Fibroblast of lung (primary cell): ENCODE data around the gene PCSK1N. TPM values are rescaled to one million over a fixed set of nuclear protein-coding genes. Genes with fewer than 3 reads are reported as not detected.

ENCODE experiments used
- DNase-seq, 2 donors: peaks; one replicate each; pipeline versions ENCODE4 v3.0.0 to v3.0.0-alpha.2; 2010; ENCODE audit warnings: low read depth in 2 of 2
- H2AFZ ChIP-seq: 2 replicates; pipeline ENCODE4 v1.5.1; 2012; ENCODE audit warnings: low read length, control low read depth, inconsistent platforms
- H3K27ac ChIP-seq: 2 replicates; pipeline ENCODE4 v1.5.1; 2011; ENCODE audit warnings: low read length, control low read depth; ENCODE audit not compliant: insufficient read depth
- H3K27me3 ChIP-seq: 2 replicates; pipeline ENCODE4 v1.5.1; 2011; ENCODE audit warnings: mild to moderate bottlenecking, low read length; ENCODE audit not compliant: control insufficient read depth, insufficient read depth
- H3K36me3 ChIP-seq: 2 replicates; pipeline ENCODE4 v1.5.1; 2011; ENCODE audit warnings: low read length; ENCODE audit not compliant: control insufficient read depth, insufficient read depth
- H3K4me1 ChIP-seq: 2 replicates; pipeline ENCODE4 v1.5.1; 2011; ENCODE audit warnings: low read length; ENCODE audit not compliant: control insufficient read depth, insufficient read depth; ENCODE audit errors: extremely low read depth
- H3K4me2 ChIP-seq: 2 replicates; pipeline ENCODE4 v1.5.1; 2011; ENCODE audit warnings: low read length, control low read depth; ENCODE audit not compliant: insufficient read depth; ENCODE audit errors: extremely low read depth
- H3K4me3 ChIP-seq, 4 experiments: fragments of 200-600 bp in 1 of 4; sonication (generic) in 1 of 4; replicated peaks in 1 of 4; 2 replicates each; pipeline ENCODE4 v1.5.1; 2011 to 2016; ENCODE audit warnings: low read length in 4 of 4, low read depth in 3 of 4, mild to moderate bottlenecking in 3 of 4, control low read depth in 2 of 4, inconsistent platforms in 1 of 4, mixed read lengths in 1 of 4; ENCODE audit not compliant: insufficient read depth in 1 of 4; ENCODE audit errors: control extremely low read depth in 1 of 4
- H3K79me2 ChIP-seq: 2 replicates; pipeline ENCODE4 v1.5.1; 2012; ENCODE audit warnings: mild to moderate bottlenecking, low read length, inconsistent platforms; ENCODE audit not compliant: control insufficient read depth, insufficient read depth
- H3K9ac ChIP-seq: 2 replicates; pipeline ENCODE4 v1.5.1; 2011; ENCODE audit warnings: mild to moderate bottlenecking, low read length, control low read depth; ENCODE audit not compliant: insufficient read depth
- H3K9me3 ChIP-seq: 2 replicates; pipeline ENCODE4 v1.5.1; 2012; ENCODE audit warnings: low read depth, low read length; ENCODE audit not compliant: control insufficient read depth, insufficient read depth
- H4K20me1 ChIP-seq: 2 replicates; pipeline ENCODE4 v1.5.1; 2011; ENCODE audit warnings: low read length; ENCODE audit not compliant: control insufficient read depth, insufficient read depth; ENCODE audit errors: extremely low read depth
- EZH2 ChIP-seq: IDR thresholded peaks from 2 replicates; pipeline ENCODE4 v1.5.1; 2012; ENCODE audit warnings: low read length, control low read depth, mild to moderate bottlenecking; ENCODE audit errors: missing control alignments
- polyA plus RNA-seq, 2 donors: library from polyadenylated mRNA; depleted of rRNA in 1 of 2; stranded (reverse) in 1 of 2; unstranded in 1 of 2; fragments of >200 nt; gene quantifications; 2 replicates each; pipeline ENCODE4 v1.2.1, GENCODE V29; 2011 to 2012; ENCODE audit warnings: missing spikeins in 1 of 2
- total RNA-seq: library from RNA; depleted of rRNA; stranded (reverse); fragments of >200 nt; gene quantifications from 2 replicates; pipeline ENCODE4 v1.2.1, GENCODE V29; 2014
- TF ChIP-seq, protein P1 (sequence below), 2 donors: IDR thresholded peaks in 1 of 2; conservative IDR thresholded peaks in 1 of 2; 1 replicate in 1 of 2; 2 replicates in 1 of 2; pipeline ENCODE4 v1.5.1; 2011 to 2012; ENCODE audit warnings: low read length in 2 of 2, control low read depth in 1 of 2, inconsistent platforms in 1 of 2, low read depth in 1 of 2, mild to moderate bottlenecking in 1 of 2

Gene PCSK1N
- total and polyA plus RNA-seq, 2 donors (not counting 1 experiment from before 2014, with no cell fraction given), result 0.08 to 0.17 TPM

DNA sequence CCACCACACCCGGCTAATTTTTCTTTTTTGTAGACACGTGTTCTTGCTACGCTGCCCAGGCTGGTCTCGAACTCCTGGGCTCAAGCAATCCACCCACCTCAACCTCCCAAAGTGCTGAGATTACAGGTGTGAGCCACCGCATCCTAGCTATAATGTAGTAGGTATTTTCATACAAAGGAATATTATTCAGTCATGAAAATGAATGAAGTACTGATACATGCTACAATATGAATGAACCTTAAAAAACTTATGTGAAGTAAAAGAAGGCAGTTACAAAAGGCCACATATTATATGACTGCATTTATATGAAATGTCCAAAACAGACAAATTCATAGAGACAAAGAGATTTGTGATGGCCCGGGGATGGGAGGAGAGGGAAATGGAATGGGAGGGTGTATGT lies 53.7 kb downstream of the PCSK1N start:
- Histone ChIP-seq H3K27ac (no peak overlapping the region), H3K4me3 (no peak overlapping the region), H3K36me3 (no peaks in the 10 kb centered on the region), H3K9me3 (no peaks in the 10 kb centered on the region), H3K27me3 (no peaks in the 10 kb centered on the region), H2AFZ (no peak overlapping the region), H3K79me2 (no peaks in the 10 kb centered on the region), H3K9ac (no peak overlapping the region), H3K4me1 (no peaks in the 10 kb centered on the region), H3K4me2 (no peak overlapping the region), H4K20me1 (no peaks in the 10 kb centered on the region)
- DNase-seq, result no peak
- no peak for TF ChIP-seq EZH2
- TF ChIP-seq, protein P1, sequence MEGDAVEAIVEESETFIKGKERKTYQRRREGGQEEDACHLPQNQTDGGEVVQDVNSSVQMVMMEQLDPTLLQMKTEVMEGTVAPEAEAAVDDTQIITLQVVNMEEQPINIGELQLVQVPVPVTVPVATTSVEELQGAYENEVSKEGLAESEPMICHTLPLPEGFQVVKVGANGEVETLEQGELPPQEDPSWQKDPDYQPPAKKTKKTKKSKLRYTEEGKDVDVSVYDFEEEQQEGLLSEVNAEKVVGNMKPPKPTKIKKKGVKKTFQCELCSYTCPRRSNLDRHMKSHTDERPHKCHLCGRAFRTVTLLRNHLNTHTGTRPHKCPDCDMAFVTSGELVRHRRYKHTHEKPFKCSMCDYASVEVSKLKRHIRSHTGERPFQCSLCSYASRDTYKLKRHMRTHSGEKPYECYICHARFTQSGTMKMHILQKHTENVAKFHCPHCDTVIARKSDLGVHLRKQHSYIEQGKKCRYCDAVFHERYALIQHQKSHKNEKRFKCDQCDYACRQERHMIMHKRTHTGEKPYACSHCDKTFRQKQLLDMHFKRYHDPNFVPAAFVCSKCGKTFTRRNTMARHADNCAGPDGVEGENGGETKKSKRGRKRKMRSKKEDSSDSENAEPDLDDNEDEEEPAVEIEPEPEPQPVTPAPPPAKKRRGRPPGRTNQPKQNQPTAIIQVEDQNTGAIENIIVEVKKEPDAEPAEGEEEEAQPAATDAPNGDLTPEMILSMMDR (conservative IDR thresholded peaks at IDR 0.05 in 1 of 2, IDR thresholded peaks at IDR 0.05 in 1 of 2; ENCODE audit: low read depth in 1 of 2, low read length in 2 of 2), result no peak

Other genes with a start within 250 kb of the PCSK1N start
- gene WDR13, start 238.1 kb downstream of the PCSK1N start, total RNA-seq, result 98.4 and 99.7 TPM in 2 replicates
- 41.2 and 47.4 TPM in 2 replicates for gene WDR13, start 238.1 kb downstream of the PCSK1N start, polyA plus RNA-seq
- gene WAS, start 151.8 kb downstream of the PCSK1N start, total RNA-seq, result under 0.01 and 0.17 TPM in 2 replicates
- 0.07 and 0.09 TPM in 2 replicates for gene WAS, start 151.8 kb downstream of the PCSK1N start, polyA plus RNA-seq
- gene SUV39H1, start 138.9 kb downstream of the PCSK1N start, total RNA-seq, result 0.51 and 1.5 TPM in 2 replicates
- gene SUV39H1, start 138.9 kb downstream of the PCSK1N start, polyA plus RNA-seq, result 2.8 and 10.3 TPM in 2 replicates
- not detected in 2 replicates for gene GLOD5, start 73.9 kb downstream of the PCSK1N start, total RNA-seq
- gene GLOD5, start 73.9 kb downstream of the PCSK1N start, polyA plus RNA-seq, result not detected in 2 replicates
- not detected in 2 replicates for gene GATA1, start 49.0 kb downstream of the PCSK1N start, total RNA-seq
- gene GATA1, start 49.0 kb downstream of the PCSK1N start, polyA plus RNA-seq, result 0.07 TPM in 1 of 2 replicates, not detected in the other
- gene HDAC6, start 33.5 kb downstream of the PCSK1N start, total RNA-seq, result 31.3 and 32.5 TPM in 2 replicates
- gene HDAC6, start 33.5 kb downstream of the PCSK1N start, polyA plus RNA-seq, result 18.0 and 20.0 TPM in 2 replicates
- gene ERAS, start 9.1 kb downstream of the PCSK1N start, total RNA-seq, result not detected in 2 replicates
- gene ERAS, start 9.1 kb downstream of the PCSK1N start, polyA plus RNA-seq, result 0.05 TPM in 1 of 2 replicates, not detected in the other
- gene TIMM17B, start 62.2 kb upstream of the PCSK1N start, total RNA-seq, result 22.3 and 32.0 TPM in 2 replicates
- 19.0 and 24.8 TPM in 2 replicates for gene TIMM17B, start 62.2 kb upstream of the PCSK1N start, polyA plus RNA-seq
- 57.0 and 70.9 TPM in 2 replicates for gene PQBP1, start 62.3 kb upstream of the PCSK1N start, total RNA-seq
- 41.1 and 57.0 TPM in 2 replicates for gene PQBP1, start 62.3 kb upstream of the PCSK1N start, polyA plus RNA-seq
- 8.5 and 9.6 TPM in 2 replicates for gene SLC35A2, start 76.0 kb upstream of the PCSK1N start, total RNA-seq
- gene SLC35A2, start 76.0 kb upstream of the PCSK1N start, polyA plus RNA-seq, result 33.0 and 41.2 TPM in 2 replicates
- 2.3 and 3.1 TPM in 2 replicates for gene PIM2, start 83.4 kb upstream of the PCSK1N start, total RNA-seq
- gene PIM2, start 83.4 kb upstream of the PCSK1N start, polyA plus RNA-seq, result 3.7 and 5.0 TPM in 2 replicates
- gene OTUD5, start 122.0 kb upstream of the PCSK1N start, total RNA-seq, result 23.6 and 33.0 TPM in 2 replicates
- 41.4 and 46.6 TPM in 2 replicates for gene OTUD5, start 122.0 kb upstream of the PCSK1N start, polyA plus RNA-seq
- gene KCND1, start 136.2 kb upstream of the PCSK1N start, total RNA-seq, result 0.77 and 1.3 TPM in 2 replicates
- 0.25 and 0.41 TPM in 2 replicates for gene KCND1, start 136.2 kb upstream of the PCSK1N start, polyA plus RNA-seq
- 20.5 and 26.4 TPM in 2 replicates for gene GRIPAP1, start 166.7 kb upstream of the PCSK1N start, total RNA-seq
- 18.5 and 18.6 TPM in 2 replicates for gene GRIPAP1, start 166.7 kb upstream of the PCSK1N start, polyA plus RNA-seq
- 24.7 and 36.8 TPM in 2 replicates for gene TFE3, start 207.7 kb upstream of the PCSK1N start, total RNA-seq
- gene TFE3, start 207.7 kb upstream of the PCSK1N start, polyA plus RNA-seq, result 18.9 and 22.2 TPM in 2 replicates
- 0.51 and 0.66 TPM in 2 replicates for gene CCDC120, start 223.4 kb upstream of the PCSK1N start, total RNA-seq
- gene CCDC120, start 223.4 kb upstream of the PCSK1N start, polyA plus RNA-seq, result 0.52 and 0.55 TPM in 2 replicates
- gene PRAF2, start 238.4 kb upstream of the PCSK1N start, total RNA-seq, result 6.4 and 11.9 TPM in 2 replicates
- gene PRAF2, start 238.4 kb upstream of the PCSK1N start, polyA plus RNA-seq, result 33.1 and 33.5 TPM in 2 replicates
- gene WDR45, start 244.3 kb upstream of the PCSK1N start, total RNA-seq, result 59.8 TPM in 2 replicates
- 69.4 and 76.4 TPM in 2 replicates for gene WDR45, start 244.3 kb upstream of the PCSK1N start, polyA plus RNA-seq